ENCODE measurements around the gene GANAB. TPM values are rescaled to one million over a fixed set of nuclear protein-coding genes. Genes with fewer than 3 reads are reported as not detected.

The GANAB gene
- total RNA-seq, 1 donor from 2014 or later, result 238 TPM

GRCh38 chr11:62610814-62611704 lies 35.4 kb downstream of the GANAB start:
- Mint-ChIP-seq H3K36me3 (ENCODE audit: low read depth) (peaks cover 16% of the 10 kb centered on the region), H3K27ac (peak overlapping the region; percentile 97), H3K4me1 (ENCODE audit: low read depth) (peaks cover 32% of the 10 kb centered on the region), H3K27me3 (ENCODE audit: insufficient read depth) (no peaks in the 10 kb centered on the region), H3K9me3 (no peaks in the 10 kb centered on the region), H3K4me3 (peak overlapping the region; percentile 96)
- intact Hi-C loops (cut with micrococcal nuclease), result loop anchor here (5.0 kb wide), 1 partner anchor 141 kb away; the partner anchor contains the start of gene ZBTB3
- no peak for DNase-seq (ENCODE audit: low spot score)

DNA sequence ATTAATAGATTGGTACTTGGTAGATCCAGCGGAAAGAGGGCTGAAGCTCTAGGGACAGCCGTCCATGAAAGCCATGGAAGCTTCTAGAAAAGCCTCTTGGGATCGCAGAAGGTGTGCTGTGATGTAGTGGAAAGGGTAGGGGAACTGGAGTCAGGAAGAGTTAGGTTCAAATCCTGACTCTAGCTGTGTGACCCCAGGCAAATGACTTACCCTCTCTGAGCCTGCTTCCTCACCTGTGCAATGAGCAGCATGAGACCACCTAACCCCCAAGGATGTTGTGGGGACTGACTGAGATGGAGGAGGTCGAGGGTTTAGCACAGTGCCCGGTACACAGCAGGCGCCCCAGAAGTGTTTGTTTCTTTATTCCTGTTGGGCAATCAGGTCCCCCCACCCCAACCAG lies 36.0 kb downstream of the GANAB start:
- intact Hi-C loops (cut with micrococcal nuclease), result loop anchor here (5.0 kb wide), 1 partner anchor 142 kb away; the partner anchor contains the start of gene ZBTB3
- Mint-ChIP-seq H3K4me3 (peak overlapping the region; percentile 96), H3K27me3 (ENCODE audit: insufficient read depth) (no peaks in the 10 kb centered on the region), H3K27ac (peak overlapping the region; percentile 88), H3K4me1 (ENCODE audit: low read depth) (peaks cover 32% of the 10 kb centered on the region), H3K9me3 (no peaks in the 10 kb centered on the region), H3K36me3 (ENCODE audit: low read depth) (peaks cover 16% of the 10 kb centered on the region)
- no peak for DNase-seq (ENCODE audit: low spot score)

GRCh38 chr11:62608776-62609175 lies 37.6 kb downstream of the GANAB start:
- peaks cover 26% of the 10 kb centered on the region for H3K4me1 Mint-ChIP-seq (ENCODE audit: low read depth)
- no peaks in the 10 kb centered on the region for H3K27me3 Mint-ChIP-seq (ENCODE audit: insufficient read depth)
- intact Hi-C loops (cut with micrococcal nuclease), result no loop called here
- H3K4me3 Mint-ChIP-seq, result peak overlapping the region; percentile 32
- no peak for DNase-seq (ENCODE audit: low spot score)
- H3K27ac Mint-ChIP-seq, result peak overlapping the region; percentile 1
- H3K9me3 Mint-ChIP-seq, result no peaks in the 10 kb centered on the region
- H3K36me3 Mint-ChIP-seq (ENCODE audit: low read depth), result peaks cover 24% of the 10 kb centered on the region

DNA sequence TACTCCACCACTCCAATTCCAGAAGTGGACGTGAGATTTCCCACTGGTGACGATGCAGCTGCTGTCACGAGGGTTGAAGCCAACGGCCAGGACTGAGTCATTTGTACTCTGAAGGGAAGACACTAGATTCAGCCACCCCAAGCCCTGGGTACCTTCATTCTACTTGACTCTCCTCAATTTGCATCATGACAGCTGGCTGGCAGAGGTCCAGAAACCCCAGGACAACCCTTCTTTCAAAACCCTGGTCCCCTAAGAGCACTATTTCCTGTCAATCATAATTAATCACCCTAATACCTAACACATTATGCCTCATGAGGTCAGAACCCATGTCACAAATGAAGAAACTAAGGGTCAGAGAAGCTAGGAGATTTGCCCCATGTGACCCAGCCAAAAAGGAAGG lies 38.7 kb downstream of the GANAB start:
- peaks cover 34% of the 10 kb centered on the region for H3K36me3 Mint-ChIP-seq (ENCODE audit: low read depth)
- no peaks in the 10 kb centered on the region for H3K9me3 Mint-ChIP-seq
- no peak for DNase-seq (ENCODE audit: low spot score)
- H3K4me1 Mint-ChIP-seq (ENCODE audit: low read depth), result peaks cover 34% of the 10 kb centered on the region
- H3K27ac Mint-ChIP-seq, result no peak overlapping the region
- intact Hi-C loops (cut with micrococcal nuclease), result no loop called here
- no peaks in the 10 kb centered on the region for H3K27me3 Mint-ChIP-seq (ENCODE audit: insufficient read depth)
- H3K4me3 Mint-ChIP-seq, result no peak overlapping the region

- no peaks in the 10 kb centered on the region for H3K9me3 Mint-ChIP-seq
- H3K4me3 Mint-ChIP-seq, result no peak overlapping the region
- no peak overlapping the region for H3K27ac Mint-ChIP-seq
- H3K4me1 Mint-ChIP-seq (ENCODE audit: low read depth), result peaks cover 39% of the 10 kb centered on the region
- no peak for DNase-seq (ENCODE audit: low spot score)
- H3K36me3 Mint-ChIP-seq (ENCODE audit: low read depth), result peaks cover 40% of the 10 kb centered on the region
- intact Hi-C loops (cut with micrococcal nuclease), result no loop called here
- no peaks in the 10 kb centered on the region for H3K27me3 Mint-ChIP-seq (ENCODE audit: insufficient read depth)
Observed at GRCh38 chr11:62605902-62606301, 40.5 kb downstream of the GANAB start.

GRCh38 chr11:62605467-62605866 lies 40.9 kb downstream of the GANAB start:
- H3K27ac Mint-ChIP-seq, result no peak overlapping the region
- no peaks in the 10 kb centered on the region for H3K27me3 Mint-ChIP-seq (ENCODE audit: insufficient read depth)
- intact Hi-C loops (cut with micrococcal nuclease), result no loop called here
- H3K4me3 Mint-ChIP-seq, result no peak overlapping the region
- no peaks in the 10 kb centered on the region for H3K9me3 Mint-ChIP-seq
- peaks cover 37% of the 10 kb centered on the region for H3K4me1 Mint-ChIP-seq (ENCODE audit: low read depth)
- no peak for DNase-seq (ENCODE audit: low spot score)
- peaks cover 44% of the 10 kb centered on the region for H3K36me3 Mint-ChIP-seq (ENCODE audit: low read depth)

GRCh38 chr11:62604460-62605120 lies 41.8 kb downstream of the GANAB start:
- no peaks in the 10 kb centered on the region for H3K27me3 Mint-ChIP-seq (ENCODE audit: insufficient read depth)
- H3K27ac Mint-ChIP-seq, result no peak overlapping the region
- intact Hi-C loops (cut with micrococcal nuclease), result no loop called here

DNA sequence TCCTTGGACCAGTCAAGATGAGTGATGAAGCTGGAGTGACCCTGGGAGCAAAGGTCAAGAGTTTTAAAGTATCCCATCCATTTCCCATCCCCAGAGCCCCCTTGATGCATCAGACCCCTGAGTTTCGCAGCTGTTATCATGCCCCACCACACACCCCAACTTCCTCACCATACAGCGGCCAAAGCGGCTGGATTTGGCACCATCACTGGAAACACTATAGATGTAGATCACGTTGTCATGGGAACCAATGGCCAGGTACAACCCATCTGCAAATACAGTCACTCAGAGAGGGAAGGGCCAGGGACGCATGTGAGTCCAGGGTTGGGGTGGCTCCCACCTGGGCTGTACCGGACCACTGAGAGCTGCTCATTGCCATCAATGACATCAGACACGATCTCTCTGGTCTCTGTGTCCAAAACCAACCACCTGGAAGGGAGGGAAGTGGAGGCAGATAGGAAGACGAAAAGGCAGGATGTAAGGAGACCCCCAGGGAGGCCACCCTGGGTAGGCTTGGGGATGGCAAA lies 42.6 kb downstream of the GANAB start:
- no peak for DNase-seq (ENCODE audit: low spot score)
- Mint-ChIP-seq H3K4me1 (ENCODE audit: low read depth) (peaks cover 40% of the 10 kb centered on the region), H3K27me3 (ENCODE audit: insufficient read depth) (no peaks in the 10 kb centered on the region), H3K4me3 (peak overlapping the region; percentile 67), H3K36me3 (ENCODE audit: low read depth) (peaks cover 54% of the 10 kb centered on the region), H3K9me3 (no peaks in the 10 kb centered on the region), H3K27ac (peak overlapping the region; percentile 57)
- intact Hi-C loops (cut with micrococcal nuclease), result no loop called here

More at GRCh38 chr11:62604460-62605120, 41.8 kb downstream of the GANAB start:
- H3K4me3 Mint-ChIP-seq, result no peak overlapping the region
- peaks cover 37% of the 10 kb centered on the region for H3K4me1 Mint-ChIP-seq (ENCODE audit: low read depth)
- H3K36me3 Mint-ChIP-seq (ENCODE audit: low read depth), result peaks cover 47% of the 10 kb centered on the region
- no peaks in the 10 kb centered on the region for H3K9me3 Mint-ChIP-seq
- no peak for DNase-seq (ENCODE audit: low spot score)

GRCh38 chr11:62603072-62603408 lies 43.4 kb downstream of the GANAB start:
- peaks cover 48% of the 10 kb centered on the region for H3K4me1 Mint-ChIP-seq (ENCODE audit: low read depth)
- no peaks in the 10 kb centered on the region for H3K9me3 Mint-ChIP-seq
- peak overlapping the region; percentile 57 for H3K27ac Mint-ChIP-seq
- H3K27me3 Mint-ChIP-seq (ENCODE audit: insufficient read depth), result no peaks in the 10 kb centered on the region
- peaks cover 59% of the 10 kb centered on the region for H3K36me3 Mint-ChIP-seq (ENCODE audit: low read depth)
- intact Hi-C loops (cut with micrococcal nuclease), result no loop called here
- H3K4me3 Mint-ChIP-seq, result peak overlapping the region; percentile 67
- no peak for DNase-seq (ENCODE audit: low spot score)

DNA sequence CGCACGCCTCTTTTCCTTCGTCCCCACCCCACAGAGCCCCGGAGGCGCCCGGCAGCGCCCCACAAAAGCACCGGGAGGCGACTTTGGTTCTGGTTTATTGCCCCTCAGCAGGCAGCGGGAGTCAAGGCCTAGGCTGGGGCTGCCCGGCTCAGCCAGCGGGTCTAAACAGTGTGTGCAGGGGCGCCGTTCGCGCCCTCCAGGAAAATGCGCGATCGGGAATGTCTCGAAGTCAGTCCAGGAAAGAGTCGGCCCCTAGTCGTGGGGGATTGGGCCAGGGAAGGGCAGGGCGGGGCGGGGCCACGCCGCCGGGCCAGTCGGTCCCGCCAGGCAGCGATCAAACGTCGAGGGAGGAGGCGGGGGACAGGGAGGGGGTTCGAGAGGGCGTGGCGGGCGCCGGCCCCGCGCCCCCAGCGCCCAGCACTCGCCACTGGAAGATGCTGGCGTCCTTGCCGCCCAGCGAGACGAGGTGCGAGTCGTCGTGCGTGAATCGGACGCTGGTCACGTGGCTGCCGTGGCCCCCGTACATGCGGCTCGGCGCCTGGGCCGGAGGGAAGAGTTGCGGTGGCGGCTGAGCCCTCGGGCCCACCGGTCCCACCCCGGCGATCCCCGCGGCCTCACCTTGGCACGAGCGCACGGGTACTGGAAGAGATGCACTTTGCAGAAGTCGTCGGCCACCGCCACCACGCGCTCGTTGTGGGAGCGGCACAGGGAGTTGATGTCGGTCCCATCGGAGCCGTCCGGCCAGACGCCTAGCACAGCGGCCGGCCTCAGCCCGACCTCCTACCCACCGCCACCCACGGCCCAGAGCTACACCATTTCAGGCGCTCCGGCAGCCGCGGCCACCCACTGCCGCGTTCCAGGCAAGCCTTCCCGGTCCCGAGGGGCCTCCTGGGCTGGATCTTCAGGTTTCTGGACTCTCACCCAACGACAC lies 44.0 kb downstream of the GANAB start:
- Mint-ChIP-seq H3K27ac (peak overlapping the region; percentile 92), H3K36me3 (ENCODE audit: low read depth) (peaks cover 60% of the 10 kb centered on the region), H3K9me3 (no peaks in the 10 kb centered on the region), H3K4me1 (ENCODE audit: low read depth) (peaks cover 54% of the 10 kb centered on the region), H3K4me3 (peak overlapping the region; percentile 95), H3K27me3 (ENCODE audit: insufficient read depth) (no peaks in the 10 kb centered on the region)
- intact Hi-C loops (cut with micrococcal nuclease), result no loop called here
- no peak for DNase-seq (ENCODE audit: low spot score)

DNA sequence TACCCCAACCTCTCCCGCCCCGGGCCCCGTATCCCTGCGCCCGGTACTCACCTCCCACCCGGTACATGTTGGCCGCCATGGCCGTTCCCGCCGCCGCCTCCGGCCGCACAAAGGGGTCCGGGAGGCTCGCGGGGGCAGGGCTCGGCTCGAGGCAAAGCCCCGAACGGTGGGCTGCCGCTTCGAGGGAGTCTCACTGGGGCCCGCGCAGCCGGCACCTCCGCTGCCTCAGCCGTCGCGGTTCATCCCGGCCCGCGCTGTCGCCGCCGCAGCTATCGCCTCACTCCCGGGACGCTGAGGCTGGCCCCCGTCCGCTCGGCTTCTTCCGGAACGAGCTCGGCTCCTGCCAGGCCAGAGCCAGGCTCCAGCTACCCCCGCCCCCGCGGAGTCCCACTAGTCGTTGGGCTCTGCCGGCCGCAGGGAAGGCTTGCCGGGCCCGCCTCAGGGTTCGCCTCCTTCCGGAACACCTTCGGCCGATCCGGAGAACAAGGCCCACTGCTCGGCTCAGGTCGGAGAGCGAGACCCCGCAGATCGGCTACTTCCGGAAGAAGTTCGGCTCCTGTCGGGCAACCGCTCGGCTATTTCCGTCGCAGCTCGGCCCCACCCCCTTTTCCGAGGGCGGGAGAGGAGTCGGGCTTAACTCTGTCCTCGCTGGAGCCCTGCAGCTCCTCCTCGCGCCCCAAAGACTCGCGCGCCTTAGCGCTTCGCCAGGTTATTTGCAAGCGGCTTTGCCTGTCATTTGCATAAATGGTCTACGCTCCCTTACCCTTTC lies 44.9 kb downstream of the GANAB start, which contains the start of gene MTA2:
Gene MTA2, minus strand, starts transcription at position 494 of the 769 bp plus-strand sequence. Its CDS starts 415 bp downstream, at position 79.
- Mint-ChIP-seq H3K27ac (peak within 1 kb of the TSS; percentile 92), H3K27me3 (ENCODE audit: insufficient read depth) (no peaks in the 10 kb centered on the region), H3K36me3 (ENCODE audit: low read depth) (peaks cover 63% of the 10 kb centered on the region), H3K4me1 (ENCODE audit: low read depth) (peaks cover 54% of the 10 kb centered on the region), H3K9me3 (no peaks in the 10 kb centered on the region), H3K4me3 (peak within 1 kb of the TSS; percentile 95)
- DNase-seq (ENCODE audit: low spot score), result peak; percentile 100
- intact Hi-C loops (cut with micrococcal nuclease), result loop anchor here (1.0 kb wide), 6 partner anchors 64 to 254 kb away; partner anchors contain the start of genes C11orf98, CSKMT, HNRNPUL2 and TAF6L

GRCh38 chr11:62601122-62601371 lies 45.4 kb downstream of the GANAB start:
- peak overlapping the region; percentile 89 for H3K27ac Mint-ChIP-seq
- H3K4me1 Mint-ChIP-seq (ENCODE audit: low read depth), result peaks cover 57% of the 10 kb centered on the region
- peak overlapping the region; percentile 95 for H3K4me3 Mint-ChIP-seq
- no peaks in the 10 kb centered on the region for H3K27me3 Mint-ChIP-seq (ENCODE audit: insufficient read depth)
- peaks cover 65% of the 10 kb centered on the region for H3K36me3 Mint-ChIP-seq (ENCODE audit: low read depth)
- no peaks in the 10 kb centered on the region for H3K9me3 Mint-ChIP-seq
- DNase-seq (ENCODE audit: low spot score), result no peak
- intact Hi-C loops (cut with micrococcal nuclease), result loop anchor here (1.0 kb wide), 6 partner anchors 64 to 254 kb away; partner anchors contain the start of genes C11orf98, CSKMT, HNRNPUL2 and TAF6L

All from activated T-helper 1 cell treated with anti-CD3 and anti-CD28 coated beads, Interleukin-12 subunit alpha, Interleukin-12 subunit beta, Interleukin-2, Interleukin-4 antibody, amounts not matched to agents 30 ng/mL and 10 ng/mL and 1 ng/mL, durations not matched to agents 14 hours and 24 hours and 36 hours (primary cell).